ENCODE data around the gene EP400. TPM values are rescaled to one million over a fixed set of nuclear protein-coding genes. Genes with fewer than 3 reads are reported as not detected.
"Not testable (repeated sequence)": the region's sequence is repeated elsewhere in the genome, so short reads cannot be mapped to it uniquely, and the experiment has no call there.

Gene EP400
- total RNA-seq, 1 donor from 2014 or later: 9.7 TPM

DNA sequence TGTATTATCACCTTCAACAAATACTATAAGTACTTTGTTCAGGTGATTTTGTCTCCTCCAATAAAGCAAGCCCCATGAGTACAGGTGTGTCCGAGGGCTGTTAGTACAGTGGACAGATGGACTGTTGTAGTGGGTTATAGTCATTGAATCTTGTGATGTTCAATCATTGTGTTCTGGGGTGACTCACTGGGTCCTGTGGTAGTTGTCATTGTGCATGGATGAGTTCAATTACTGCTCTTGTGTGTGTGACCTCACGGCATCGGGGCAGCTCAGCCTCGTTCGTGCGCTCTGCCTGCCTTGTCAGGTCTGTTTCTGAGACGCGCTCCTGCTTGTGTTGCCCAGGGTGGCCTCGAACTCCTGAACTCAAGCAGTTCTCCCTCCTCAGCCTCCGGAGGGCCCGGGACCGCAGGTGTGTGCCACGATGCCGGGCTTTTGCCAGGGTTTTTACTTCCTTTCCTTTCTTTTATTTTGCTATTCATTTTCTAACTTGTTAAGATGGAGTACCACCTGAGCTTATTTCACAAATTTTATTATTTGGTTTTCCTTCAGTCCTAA lies 122.2 kb downstream of the EP400 start:
- peak; percentile 17 for DNase-seq

DNA sequence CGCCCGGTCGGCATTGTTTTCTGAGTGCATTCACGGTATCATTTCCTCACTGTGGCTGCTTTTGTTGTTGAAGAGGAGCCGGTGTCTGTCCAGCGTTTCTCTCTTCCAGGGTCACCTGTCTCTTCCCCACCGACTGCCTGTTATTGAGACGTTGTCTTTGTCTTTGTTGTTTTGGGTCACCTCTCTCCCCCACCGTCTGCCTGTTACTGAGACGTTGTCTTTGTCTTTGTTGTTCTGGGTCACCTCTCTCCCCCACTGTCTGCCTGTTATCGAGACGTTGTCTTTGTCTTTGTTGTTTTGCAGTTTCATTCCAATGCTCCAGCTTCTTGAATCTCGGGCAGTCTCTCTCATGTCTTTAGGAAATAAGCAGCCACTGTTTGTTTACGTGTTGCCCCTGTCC lies 124.5 kb downstream of the EP400 start:
- no peak for DNase-seq

DNA sequence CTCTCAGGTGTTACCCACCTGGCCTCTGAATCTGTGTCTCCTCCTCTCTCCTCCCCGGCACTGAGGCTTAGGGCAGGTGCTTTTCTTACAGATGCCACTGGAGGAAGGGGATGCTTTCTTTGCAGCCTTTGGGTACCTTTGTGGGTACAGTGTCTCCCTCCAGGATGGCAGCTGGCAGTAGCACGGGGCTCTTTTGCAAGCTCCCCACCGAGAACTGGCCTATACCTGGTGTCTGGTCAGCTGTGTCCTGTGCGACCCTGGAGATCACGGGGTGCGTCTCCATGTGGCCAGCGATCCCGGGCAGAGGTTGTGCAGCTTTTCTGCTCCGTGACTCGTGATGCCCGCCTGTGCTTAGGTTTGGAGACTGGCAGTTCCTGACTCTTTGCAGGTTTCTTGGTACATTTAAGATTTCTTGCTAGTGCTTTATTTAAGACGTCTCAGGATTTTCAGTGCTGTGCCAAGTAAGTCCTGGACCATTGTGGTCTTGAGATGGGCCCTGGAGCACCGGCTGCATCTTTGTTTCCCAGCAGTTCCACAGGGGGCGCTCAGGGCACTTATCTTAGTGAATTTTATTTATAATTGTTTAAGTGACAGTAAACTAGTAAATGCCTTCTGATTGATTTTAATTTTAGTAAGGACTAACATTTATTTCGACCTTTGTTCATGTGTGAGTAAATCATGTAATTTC lies 125.4 kb downstream of the EP400 start:
- peak; percentile 37 for DNase-seq

DNA sequence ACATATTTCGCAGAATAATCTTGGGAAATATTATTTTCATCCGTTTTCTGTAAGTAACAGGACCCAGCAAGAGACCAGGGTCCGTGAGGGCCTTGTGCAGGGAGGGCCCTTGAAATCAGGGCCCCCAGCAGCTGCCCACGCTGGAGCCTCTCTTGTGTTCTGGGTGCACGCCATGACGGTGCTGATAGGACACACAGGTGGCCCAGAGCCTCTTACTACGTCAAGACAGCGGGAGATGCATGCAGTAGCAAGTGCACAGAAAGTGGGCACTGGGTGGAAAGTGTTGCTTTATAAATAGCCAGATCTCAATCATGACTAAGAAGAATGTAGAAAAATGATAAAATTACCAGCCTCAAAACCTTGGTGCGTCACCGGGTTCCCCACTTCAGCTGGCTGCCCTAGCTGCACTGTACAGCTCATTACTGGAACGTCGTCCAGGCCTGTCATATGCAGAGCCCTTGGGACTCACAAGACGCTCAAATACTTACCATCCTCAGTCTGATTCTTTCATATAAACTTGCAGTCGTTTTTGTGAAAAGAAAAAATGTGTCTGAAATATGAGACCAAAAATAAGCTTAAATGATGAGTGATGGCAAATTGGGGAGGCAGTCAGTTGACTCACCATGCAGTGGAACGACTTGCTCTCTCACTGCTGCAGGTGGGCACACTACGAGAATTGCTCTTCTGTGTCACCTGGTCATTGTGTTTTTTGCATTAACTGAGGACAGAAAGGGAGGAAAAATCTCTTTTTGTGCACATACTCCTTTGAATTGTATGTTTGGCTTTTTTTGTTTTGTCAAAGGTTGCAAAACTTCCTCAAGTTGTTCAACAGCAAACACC lies 126.2 kb downstream of the EP400 start:
- no peak for DNase-seq

DNA sequence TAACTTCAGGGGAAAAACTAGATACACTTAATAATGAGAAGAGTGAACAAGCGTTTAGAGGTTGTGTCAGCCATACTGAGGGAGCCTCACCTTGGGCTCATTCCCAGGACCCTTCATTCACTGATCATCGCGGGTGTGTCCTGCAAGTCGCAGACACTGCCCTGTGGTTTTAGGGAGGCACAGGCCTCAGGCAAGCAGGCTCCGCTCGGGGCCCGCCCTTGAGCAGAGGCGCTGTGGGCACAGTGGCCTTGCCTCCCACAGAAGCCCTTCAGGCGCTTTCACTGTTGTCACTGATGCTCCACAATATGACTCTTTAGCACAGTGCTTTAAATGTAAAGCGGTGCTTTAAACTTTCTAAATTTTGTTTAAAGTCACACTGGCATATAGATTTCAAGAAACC lies 127.0 kb downstream of the EP400 start:
- DNase-seq: no peak

DNA sequence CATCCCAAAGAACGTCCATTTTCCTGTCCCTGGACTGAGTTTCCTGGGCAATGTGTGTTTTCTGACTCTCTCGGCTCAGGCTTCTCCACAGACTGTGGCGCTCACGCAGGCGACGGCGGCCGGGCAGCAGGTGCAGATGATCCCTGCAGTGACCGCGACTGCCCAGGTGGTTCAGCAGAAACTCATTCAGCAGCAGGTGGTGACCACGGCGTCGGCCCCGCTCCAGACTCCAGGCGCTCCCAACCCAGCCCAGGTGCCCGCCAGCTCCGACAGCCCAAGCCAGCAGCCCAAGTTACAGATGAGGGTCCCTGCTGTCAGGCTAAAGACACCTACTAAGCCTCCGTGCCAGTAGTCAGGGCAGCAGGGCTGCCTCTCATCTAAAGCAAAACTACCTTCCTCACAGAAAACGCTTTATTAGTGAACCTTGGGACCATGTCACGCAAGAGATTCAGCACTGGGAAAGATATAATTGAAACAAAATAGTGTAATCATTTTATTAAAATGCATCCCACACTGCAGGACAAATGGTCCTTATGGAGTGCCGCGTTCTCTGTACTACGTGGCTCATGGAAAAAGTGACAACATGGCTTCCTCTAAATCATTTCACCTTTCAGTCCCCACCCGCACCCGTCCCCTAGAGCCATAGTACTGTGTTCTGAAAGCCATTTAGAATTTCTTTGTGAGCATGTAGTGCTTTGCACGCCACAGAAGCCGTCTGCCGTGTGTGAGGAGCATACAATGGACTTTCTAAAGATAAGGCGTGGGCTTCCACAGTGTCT lies 127.8 kb downstream of the EP400 start:
- DNase-seq: no peak

DNA sequence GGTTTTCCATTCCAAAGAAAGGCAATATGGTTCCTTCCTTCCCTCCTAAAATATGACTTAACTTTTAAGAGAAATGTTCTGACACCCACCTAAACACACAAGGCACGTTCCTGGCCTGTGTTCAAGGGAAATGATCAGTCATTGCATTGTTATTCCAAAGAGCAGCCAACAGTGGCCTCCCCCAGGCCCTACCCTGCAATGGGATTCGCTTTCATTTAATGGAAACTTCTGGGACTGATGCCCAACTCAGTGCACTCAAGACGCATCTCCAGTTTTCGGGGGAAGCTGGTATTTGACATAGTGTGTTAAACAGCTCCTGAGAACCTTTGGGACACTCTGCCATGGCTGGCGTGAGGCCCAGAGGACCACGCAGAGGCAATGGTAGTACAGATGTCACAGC lies 128.4 kb downstream of the EP400 start:
- DNase-seq: peak; percentile 96

DNA sequence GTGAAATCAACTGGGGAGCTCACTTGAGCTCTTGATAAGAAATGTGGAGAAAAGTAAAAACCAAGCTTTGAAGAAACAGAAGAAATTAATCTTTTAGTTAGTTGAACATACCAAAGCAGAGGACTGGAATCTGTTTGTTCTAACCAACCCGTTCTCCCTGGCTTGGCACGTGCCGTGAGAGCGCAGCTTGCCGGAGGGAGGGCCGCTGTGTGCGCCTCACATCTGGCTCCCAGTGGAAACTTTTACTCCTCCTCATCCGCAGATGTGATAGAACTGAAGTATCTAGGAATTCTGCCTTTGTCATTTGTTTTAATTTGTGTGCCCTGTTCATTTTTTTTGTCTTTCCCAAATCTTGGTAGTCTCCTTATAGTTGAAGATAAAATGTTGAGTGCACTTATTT lies 129.5 kb downstream of the EP400 start:
- DNase-seq: no peak

DNA sequence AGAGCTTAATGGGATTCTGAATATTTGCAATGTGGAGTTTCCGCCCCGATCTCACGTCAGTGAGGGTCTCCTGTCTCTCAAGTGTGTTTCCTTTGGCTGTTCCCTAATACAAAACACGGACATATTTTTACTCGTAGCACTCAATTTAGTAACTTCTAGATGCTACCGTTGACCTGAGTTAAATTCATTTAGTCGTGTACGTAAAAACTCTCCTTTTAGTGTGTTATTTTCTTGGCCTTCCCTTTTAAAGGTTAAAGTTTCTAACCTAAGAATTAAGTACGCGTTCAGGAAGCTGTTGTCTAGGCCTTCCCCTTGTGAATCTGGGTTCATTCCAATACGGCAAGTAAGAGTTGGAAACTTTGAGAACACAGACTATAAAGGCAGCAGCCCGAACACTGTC lies 130.0 kb downstream of the EP400 start:
- DNase-seq: no peak

DNA sequence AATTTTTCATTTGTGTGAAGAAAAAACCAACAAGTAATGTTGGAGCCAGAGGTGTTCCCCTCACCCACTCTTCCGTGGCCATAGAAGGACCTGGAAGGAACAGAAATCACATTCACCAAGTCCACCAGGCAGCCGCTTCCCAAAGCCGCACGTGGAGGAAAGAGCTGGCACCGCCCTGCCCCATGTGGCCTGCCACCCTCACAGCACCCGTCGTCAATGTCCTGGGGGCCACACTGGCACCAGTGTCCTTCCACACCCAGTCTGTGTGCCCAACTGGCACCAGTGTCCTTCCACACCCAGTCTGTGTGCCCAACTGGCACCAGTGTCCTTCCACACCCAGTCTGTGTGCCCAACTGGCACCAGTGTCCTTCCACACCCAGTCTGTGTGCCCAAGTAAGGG lies 130.8 kb downstream of the EP400 start:
- DNase-seq: not testable (repeated sequence)

DNA sequence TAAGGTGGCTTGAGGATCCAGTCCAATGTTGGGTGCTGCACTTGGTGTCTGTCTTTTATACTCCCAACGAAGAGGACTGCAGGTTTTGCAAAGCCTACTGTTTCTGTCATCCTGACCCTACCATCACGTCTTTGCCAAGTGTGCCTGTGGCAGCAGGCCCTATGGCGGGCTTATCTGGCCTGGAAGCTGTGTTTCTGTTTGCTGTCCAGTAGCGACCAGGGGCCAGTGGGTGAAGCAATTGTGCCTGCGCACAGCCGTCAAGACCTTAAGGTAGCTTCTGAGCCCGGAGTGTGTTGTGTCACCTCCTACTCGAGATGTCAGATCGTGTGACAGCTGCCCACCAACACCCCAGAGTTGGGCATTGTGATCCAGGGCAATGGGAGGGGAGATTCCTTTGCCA lies 131.7 kb downstream of the EP400 start:
- DNase-seq: no peak

DNA sequence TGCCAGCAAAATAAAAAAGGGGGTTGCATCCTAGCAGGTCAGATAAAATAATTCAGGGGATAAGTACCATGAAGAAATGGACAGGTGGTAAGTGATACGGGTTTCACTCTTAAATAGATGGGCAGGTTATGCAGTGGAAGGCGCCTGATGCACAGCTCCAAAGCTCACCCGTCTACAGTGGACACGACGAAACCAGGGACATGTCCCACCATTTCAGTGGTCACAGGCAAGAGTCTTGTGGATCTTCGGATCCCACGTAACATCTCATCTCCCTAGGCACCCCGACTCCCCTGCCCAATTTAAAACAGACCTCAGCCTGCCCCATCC lies 133.8 kb downstream of the EP400 start:
- peak; percentile 13 for DNase-seq

DNA sequence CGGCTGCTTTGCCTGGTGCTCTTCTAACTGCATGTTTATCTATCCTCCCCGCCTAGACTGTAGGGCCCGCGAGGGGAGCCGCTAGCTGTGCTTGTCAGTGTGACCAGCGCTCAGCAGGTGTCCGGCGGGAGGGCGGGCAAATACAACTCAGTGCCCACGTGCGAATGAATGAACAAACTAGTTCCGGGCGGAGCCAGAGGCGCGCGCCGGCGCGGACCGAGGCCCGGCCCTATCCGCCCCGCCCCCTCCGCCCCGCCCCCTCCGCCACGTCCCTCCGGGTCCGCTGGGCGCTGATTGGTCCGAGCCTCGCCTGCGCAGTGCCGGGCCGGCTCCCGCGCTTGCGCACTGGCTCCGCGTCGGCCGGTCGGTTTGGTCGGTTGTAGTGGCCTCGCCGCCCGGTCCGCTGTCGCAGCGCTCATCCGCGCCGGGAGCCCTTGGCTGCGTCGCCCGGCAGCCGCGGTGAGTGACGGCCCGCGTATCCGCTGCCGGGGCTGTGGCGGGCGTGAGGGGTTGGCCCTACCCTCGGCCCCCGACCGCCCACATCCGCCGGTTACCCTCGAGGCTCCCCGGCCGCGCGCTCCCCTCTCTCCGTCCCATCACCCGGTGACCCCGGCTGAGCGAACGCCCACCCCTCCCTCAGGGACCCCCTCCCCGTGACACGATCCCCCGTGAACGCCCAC lies 134.3 kb downstream of the EP400 start:
- peak; percentile 92 for DNase-seq

DNA sequence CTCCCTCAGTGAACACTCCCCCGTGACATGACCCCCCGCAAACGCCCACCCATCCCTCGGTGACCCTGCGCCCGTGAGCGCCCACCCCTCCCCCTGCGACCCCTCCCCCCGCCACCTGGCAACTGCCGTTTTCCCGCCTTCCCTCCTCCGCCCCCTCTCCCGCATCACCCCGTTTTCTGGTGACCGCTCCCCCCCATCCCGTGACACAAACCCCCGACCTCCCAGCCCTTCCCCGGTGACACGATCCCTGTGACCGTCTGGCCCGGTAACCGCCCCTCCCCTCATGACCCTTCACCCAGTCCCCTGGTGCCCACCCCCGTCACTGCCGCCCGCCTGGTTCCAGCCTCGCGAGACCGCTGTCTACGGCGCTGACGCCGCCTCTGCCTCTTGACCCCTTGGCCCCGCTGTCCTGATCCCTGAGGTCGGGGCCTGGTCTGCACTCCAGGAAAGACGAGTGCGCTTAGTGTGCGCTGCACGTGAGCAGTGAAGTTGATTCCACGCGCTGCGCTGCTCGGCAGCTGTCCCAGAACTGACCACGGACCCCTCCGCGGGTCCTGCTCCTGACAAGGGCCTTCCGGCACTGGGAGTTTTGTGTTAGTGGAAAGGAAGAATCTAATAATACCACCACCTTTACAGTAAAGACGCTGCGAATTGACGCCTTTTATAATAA lies 135.0 kb downstream of the EP400 start:
- DNase-seq: peak; percentile 74

DNA sequence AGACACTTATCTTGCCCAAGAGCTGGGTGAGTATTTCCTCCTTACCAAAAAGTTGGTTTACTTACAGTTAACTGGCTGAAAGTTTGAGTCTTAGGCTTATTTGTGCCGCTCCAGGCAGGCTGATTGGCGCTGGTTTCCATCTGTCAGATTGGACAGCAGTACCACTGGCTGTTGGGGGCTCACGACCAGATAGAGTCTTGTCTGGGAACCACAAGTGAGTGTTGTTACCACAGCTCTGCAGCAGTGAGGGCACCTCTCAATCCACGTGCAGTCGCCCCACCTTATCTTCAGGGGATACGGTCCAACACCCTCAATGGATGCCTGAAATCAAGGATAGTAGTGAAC lies 135.5 kb downstream of the EP400 start:
- no peak for DNase-seq

DNA sequence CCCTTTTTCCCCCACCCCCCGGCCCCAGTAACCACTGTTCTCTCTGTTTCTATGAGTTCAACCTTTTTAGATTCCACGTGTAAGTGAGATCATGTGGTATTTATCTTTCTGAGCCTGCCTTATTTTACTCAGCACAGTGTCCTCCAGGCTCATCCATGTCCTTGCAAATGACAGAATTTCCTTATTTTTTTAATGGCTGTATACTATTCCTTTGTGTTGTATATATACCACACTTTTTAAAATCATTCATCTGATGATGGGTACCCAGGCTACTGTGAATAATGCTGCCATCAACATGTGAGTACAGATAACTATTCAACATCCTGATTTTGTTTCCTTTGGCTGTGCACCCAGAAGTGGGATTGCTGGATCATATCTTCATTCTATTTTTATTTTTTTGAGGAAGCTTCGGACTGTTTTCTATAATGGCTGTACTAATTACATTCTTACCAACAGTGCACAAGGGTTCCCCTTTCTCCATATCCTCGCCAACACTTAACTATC lies 139.7 kb downstream of the EP400 start:
- DNase-seq: peak; percentile 45

DNA sequence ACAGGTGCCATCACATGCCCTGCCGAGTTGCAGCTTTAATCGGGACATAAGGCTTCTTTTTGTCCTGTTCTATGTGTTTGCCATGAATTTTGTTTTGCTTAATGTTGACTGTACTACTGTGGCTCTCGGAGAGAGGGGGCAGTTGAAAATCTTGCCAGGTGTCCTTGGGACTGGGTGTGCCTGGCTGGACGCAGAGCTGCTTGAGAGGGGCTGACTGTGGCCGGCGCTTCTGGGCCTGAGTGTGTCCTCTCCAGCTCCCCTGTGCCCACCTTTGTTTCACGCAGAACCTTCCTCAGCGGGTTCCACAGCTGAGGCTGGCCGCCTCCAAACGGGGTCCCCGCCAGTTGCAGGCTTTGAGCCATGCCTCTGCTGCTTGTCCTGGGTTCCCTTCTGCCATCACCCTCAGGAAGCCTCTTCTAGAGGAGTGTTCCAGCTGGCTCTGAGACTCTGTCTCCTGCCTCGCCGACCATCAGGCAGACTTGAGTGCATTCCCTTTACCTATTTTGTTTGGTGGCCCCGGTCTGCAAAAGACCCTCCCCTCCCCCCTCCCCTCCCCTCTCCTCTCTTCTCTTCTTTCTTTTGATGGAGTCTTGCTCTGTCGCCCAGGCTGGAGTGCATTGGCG lies 144.6 kb downstream of the EP400 start:
- DNase-seq: no peak

DNA sequence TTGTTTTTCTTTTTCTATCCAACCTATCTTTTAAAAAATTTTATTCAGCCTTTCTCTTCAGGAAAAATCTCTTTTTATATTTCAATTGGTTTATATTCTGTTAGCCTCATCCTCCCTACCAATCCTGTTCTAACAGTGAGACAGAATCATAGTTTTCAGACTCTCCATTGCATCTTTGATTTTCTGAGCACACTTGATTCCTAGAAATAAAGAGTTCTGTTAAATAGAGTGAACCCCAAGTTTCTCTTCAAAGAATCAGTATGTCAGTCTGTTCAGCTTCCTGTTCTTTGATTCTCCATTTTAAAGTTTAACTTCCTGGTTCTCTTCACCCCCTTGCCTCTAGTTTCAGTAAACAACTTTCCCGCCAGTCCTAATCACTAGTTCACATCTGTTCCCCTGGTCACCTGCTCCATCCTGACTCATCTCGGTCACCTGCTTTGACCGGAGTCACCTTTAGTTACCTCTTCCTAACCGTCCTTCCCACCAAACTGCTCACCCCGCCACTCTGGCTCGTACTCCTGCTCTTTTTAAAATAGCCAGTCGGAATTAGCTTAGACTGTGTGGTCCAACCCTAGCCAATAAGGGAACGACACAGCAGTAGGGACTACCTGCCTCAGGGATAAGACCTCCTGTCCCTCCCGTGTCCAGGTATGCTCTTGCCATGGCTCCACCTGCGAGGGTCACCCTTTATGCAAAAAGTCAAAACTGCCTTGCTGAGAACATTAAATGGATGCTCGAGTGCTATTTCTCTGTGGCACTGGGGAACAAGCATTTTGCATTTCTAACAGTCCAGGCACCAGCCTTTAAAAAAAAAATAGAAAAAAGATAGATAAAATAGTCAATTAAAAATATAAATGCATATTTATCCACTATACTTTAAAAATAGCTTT lies 146.0 kb downstream of the EP400 start:
- DNase-seq: no peak

DNA sequence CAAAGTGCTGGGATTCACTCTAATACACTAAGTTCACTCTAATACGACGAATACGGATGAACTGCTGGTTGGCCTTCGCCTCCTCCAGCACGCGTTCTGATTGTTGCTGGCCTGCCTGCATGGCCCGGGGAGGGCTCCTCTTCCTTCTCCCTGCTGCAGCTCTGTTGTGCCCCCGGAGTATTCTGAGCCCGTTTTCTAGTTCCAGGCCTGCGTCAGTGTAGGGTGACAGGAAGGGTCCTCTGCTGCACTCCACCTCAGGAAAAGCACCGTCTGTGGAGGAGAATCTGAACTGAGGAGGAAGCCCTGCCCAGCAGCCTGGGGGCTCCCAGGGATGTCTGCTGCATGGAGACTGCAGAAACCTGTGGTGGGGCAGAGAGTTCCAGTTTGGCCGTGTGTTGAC lies 150.0 kb downstream of the EP400 start:
- no peak for DNase-seq

DNA sequence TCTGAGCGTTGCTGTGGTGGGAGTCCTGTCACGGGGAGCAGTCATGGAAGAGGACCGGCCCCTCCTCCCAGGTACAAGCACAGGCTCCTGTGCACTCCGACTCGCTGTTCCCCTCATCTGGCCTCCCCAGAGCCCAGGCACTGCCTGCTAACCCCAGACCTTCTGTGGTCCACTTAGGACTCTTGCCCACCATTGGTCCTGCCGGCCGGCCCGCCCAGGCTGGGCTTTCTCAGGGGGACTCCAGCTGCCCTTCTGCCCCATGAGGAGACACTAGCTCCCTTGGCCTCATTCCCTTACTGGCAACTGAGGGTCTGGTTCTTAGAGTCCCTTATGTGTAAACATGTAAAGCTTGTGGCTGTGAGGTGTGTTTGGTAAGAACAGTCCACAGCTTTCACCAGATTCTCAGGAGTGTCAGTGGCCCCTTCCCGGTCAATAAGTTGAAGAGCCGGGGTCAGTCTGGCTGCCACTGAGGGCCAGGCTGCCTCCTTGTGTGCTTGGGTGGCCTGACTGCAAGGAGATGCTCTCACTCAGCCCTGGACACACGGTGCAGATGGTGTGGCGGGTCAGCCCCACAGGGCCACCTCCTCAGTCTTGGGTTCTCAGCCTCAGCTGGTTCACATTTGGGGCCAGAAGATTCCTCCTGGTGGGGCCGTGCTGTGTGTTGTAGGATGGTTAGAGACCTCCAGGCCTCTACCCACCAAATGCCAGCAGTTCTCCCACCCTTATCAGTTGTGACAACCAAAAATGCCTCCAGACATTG lies 150.7 kb downstream of the EP400 start:
- DNase-seq: no peak

All from dermis blood vessel endothelial cell (primary cell).